Prostate gland (tissue), 2 donors: Measurements from ENCODE around the gene C1orf105. TPM values are rescaled to one million over a fixed set of nuclear protein-coding genes. Genes with fewer than 3 reads are reported as not detected.
A peak's percentile ranks its signal among the peaks of the same experiment; 100 is the strongest.

Source experiments
- DNase-seq: peaks from one replicate; pipeline ENCODE4 v3.0.0-alpha.2; 2019; ENCODE audit warnings: low spot score
- H3K27ac ChIP-seq, 2 donors: fragments of 200-600 bp; sonication (generic); 2 replicates each; pipeline ENCODE4 v1.5.1; 2017 to 2019
- H3K27me3 ChIP-seq: fragments of 200-600 bp; sonication (generic); replicated peaks from 2 replicates; pipeline ENCODE4 v1.5.1; 2019; ENCODE audit not compliant: insufficient read depth
- H3K36me3 ChIP-seq, 2 donors: fragments of 200-600 bp; sonication (generic); 1 replicate in 1 of 2; 2 replicates in 1 of 2; pipeline versions ENCODE4 v1.5.1 to v1.8.1; 2017 to 2019
- H3K4me1 ChIP-seq: fragments of 200-600 bp; sonication (generic); replicated peaks from 2 replicates; pipeline ENCODE4 v1.5.1; 2019
- H3K4me3 ChIP-seq, 2 donors: fragments of 200-600 bp; sonication (generic); 2 replicates each; pipeline ENCODE4 v1.5.1; 2017 to 2019
- H3K9me3 ChIP-seq: fragments of 200-600 bp; sonication (generic); 2 replicates; pipeline ENCODE4 v1.5.1; 2017
- POLR2A ChIP-seq: fragments of 450-650 bp; IDR thresholded peaks from one replicate; pipeline ENCODE4 v1.6.1; 2016; ENCODE audit warnings: antibody characterized with exemption, mild to moderate bottlenecking
- POLR2AphosphoS5 ChIP-seq: sonication (generic); formaldehyde crosslinking; IDR thresholded peaks from one replicate; pipeline ENCODE4 v1.6.1; 2017; ENCODE audit warnings: antibody characterized with exemption
- WGBS: methylation state at CpG from one replicate; pipeline ENCODE4 v1.1.5; 2018; 5-methylcytosine and 5-hydroxymethylcytosine counted together
- intact Hi-C: fragments of 100-400 bp; cut with DNase I; formaldehyde crosslinking; loops from one replicate; pipeline ENCODE4 v1.14.2; 2022
- total RNA-seq, 2 donors: library from RNA; depleted of rRNA; stranded (reverse); fragments of >200 nt; gene quantifications; one replicate each; pipeline ENCODE4 v1.1.0, GENCODE V29; 2016
- TF ChIP-seq, protein P1 (sequence below), 4 experiments: fragments of 200-600 bp in 2 of 4; fragments of 450-650 bp in 2 of 4; sonication (generic) in 2 of 4; IDR thresholded peaks; 1 replicate in 3 of 4; 2 replicates in 1 of 4; pipeline ENCODE4 v1.5.1; 2016 to 2019; ENCODE audit warnings: antibody characterized with exemption in 4 of 4, mild to moderate bottlenecking in 2 of 4, moderate library complexity in 2 of 4

C1orf105 gene
- total RNA-seq, 2 donors from 2014 or later: 0.36 to 1.4 TPM

GRCh38 chr1:172398193-172398592, 22.3 kb upstream of the C1orf105 start:
- H3K36me3 ChIP-seq: no peaks in the 10 kb centered on the region
- intact Hi-C loops: loop anchor here (2.0 kb wide), 1 partner anchor 253 kb away; no protein-coding TSS in a partner anchor
- TF ChIP-seq POLR2AphosphoS5: peak; percentile 59
- TF ChIP-seq, protein P1, sequence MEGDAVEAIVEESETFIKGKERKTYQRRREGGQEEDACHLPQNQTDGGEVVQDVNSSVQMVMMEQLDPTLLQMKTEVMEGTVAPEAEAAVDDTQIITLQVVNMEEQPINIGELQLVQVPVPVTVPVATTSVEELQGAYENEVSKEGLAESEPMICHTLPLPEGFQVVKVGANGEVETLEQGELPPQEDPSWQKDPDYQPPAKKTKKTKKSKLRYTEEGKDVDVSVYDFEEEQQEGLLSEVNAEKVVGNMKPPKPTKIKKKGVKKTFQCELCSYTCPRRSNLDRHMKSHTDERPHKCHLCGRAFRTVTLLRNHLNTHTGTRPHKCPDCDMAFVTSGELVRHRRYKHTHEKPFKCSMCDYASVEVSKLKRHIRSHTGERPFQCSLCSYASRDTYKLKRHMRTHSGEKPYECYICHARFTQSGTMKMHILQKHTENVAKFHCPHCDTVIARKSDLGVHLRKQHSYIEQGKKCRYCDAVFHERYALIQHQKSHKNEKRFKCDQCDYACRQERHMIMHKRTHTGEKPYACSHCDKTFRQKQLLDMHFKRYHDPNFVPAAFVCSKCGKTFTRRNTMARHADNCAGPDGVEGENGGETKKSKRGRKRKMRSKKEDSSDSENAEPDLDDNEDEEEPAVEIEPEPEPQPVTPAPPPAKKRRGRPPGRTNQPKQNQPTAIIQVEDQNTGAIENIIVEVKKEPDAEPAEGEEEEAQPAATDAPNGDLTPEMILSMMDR (IDR thresholded peaks at IDR 0.05): no peak
- no peak for DNase-seq
- 28% methylated on average over 2 of the region's 2 CpGs for WGBS
- no peaks in the 10 kb centered on the region for H3K27me3 ChIP-seq
- peak overlapping the region; percentile 38 to 68 for H3K27ac ChIP-seq
- H3K4me3 ChIP-seq: no peak overlapping the region
- no peaks in the 10 kb centered on the region for H3K4me1 ChIP-seq
- no peaks in the 10 kb centered on the region for H3K9me3 ChIP-seq

- Histone ChIP-seq H3K9me3 (no peaks in the 10 kb centered on the region), H3K4me3 (no peak overlapping the region), H3K27ac (peak overlapping the region; percentile 38 to 68), H3K4me1 (no peaks in the 10 kb centered on the region), H3K27me3 (no peaks in the 10 kb centered on the region), H3K36me3 (no peaks in the 10 kb centered on the region)
- intact Hi-C loops: loop anchor here (2.0 kb wide), 1 partner anchor 254 kb away; no protein-coding TSS in a partner anchor
- TF ChIP-seq, protein P1 (IDR thresholded peaks at IDR 0.05): peak; percentile 25 to 82 (median 76)
- TF ChIP-seq POLR2AphosphoS5: peak; percentile 73
- TF ChIP-seq POLR2A: no peak
- 20% methylated on average over 9 of the region's 9 CpGs for WGBS
- peak; percentile 54 for DNase-seq
These were observed 21.3 kb upstream of the C1orf105 start for GRCh38 chr1:172398970-172399755.

DNA sequence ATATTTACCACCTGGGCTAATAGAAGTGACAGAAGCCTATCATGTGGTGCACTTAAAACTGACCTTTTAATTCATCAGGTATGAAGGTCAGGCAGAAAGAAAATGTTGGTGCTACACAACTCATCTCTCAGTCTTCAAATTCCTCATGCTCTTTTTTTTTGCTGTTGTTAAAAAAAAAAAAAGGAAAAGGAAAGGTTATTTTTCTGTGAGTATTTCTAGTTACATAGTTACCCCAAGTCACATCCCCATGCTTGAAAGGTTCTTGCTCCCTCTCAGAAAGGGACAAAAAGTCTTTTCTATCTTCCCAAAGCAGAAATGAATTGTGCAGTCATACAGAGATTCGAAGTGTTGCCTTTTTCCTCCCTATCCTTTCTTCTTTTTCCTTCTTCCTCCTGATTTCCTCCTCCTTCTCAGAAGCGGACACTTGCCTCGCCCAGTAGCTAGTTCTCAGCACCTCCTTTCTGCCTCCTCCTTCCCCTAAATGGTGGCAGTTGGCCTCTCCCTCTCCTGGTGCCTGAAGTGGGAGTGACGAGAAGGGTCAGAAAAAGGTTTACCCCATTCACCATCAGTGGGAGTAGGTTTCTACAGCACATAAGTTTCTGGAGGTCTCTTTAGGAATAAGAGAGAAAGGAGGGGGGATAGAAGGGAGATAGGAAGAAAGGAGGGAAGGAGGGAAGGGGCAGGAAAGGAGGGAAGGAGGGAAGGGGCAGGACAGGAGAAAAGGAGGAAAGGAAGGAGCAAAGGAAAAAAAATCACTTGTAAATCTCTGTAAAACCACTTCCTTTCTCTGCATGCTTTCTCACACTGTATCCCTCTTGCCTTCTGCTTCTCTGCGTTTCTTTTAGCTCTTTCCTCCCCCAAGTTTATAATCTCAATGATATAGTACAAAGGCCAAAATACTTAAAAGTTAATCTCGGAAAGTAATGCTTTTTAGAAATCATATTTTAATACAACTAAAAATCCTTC, 20.4 kb upstream of the C1orf105 start:
- WGBS: 67% methylated on average over 6 of the region's 6 CpGs
- Histone ChIP-seq H3K27ac (peak overlapping the region; percentile 38 to 68), H3K9me3 (no peaks in the 10 kb centered on the region), H3K4me3 (no peak overlapping the region), H3K36me3 (no peaks in the 10 kb centered on the region), H3K4me1 (no peaks in the 10 kb centered on the region), H3K27me3 (no peaks in the 10 kb centered on the region)
- TF ChIP-seq, protein P1 (IDR thresholded peaks at IDR 0.05): peak in 1 of 4 experiments; percentile 2
- no peak for TF ChIP-seq POLR2A
- no peak for DNase-seq
- intact Hi-C loops: loop anchor here (2.0 to 5.0 kb wide), 3 partner anchors 255 to 358 kb away; no protein-coding TSS in a partner anchor

DNA sequence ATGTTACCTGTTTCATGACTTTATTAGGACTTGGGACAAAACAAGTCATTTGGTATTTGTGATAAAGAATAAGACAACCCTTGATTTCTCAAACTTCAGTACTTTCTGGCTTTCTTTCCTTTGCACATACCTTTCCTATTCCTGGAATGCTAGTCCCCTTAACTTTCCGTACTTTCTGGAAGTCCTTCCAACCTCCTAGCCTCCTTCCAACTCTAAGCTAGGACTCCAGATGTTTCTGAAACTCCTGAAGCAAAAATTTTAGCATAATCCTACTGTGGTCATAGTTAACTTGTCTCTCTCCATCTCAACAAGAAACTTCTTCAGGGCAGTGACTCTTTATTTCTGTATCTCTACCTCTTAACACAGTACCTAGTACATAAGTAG, 19.8 kb upstream of the C1orf105 start:
- no peak for DNase-seq
- no peak for TF ChIP-seq POLR2AphosphoS5
- no peak for TF ChIP-seq POLR2A
- TF ChIP-seq, protein P1 (IDR thresholded peaks at IDR 0.05): no peak
- 58% methylated on average over 1 of the region's 1 CpG for WGBS
- intact Hi-C loops: loop anchor here (2.0 to 5.0 kb wide), 2 partner anchors 310 to 358 kb away; no protein-coding TSS in a partner anchor
- Histone ChIP-seq H3K9me3 (no peaks in the 10 kb centered on the region), H3K27ac (peak overlapping the region in 1 of 2 donors; percentile 68), H3K27me3 (no peaks in the 10 kb centered on the region), H3K4me1 (no peaks in the 10 kb centered on the region), H3K36me3 (no peaks in the 10 kb centered on the region), H3K4me3 (no peak overlapping the region)
